Measurements from ENCODE around the gene CDK6. TPM values are rescaled to one million over a fixed set of nuclear protein-coding genes. Genes with fewer than 3 reads are reported as not detected.
"Not testable (repeated sequence)": the region's sequence is repeated elsewhere in the genome, so short reads cannot be mapped to it uniquely, and the experiment has no call there.

CDK6 gene
- total RNA-seq, 2 experiments from 2014 or later, result 118 to 229 TPM

- Mint-ChIP-seq H3K36me3 (peaks cover 58% of the 10 kb centered on the region), H3K9me3 (ENCODE audit: low read depth) (peaks cover 2% of the 10 kb centered on the region), H3K4me3 (no peak overlapping the region), H3K4me1 (peaks cover 58% of the 10 kb centered on the region), H3K27ac (peak overlapping the region; percentile 92), H3K27me3 (no peaks in the 10 kb centered on the region)
- CTCF ChIA-PET, result interaction anchor here (0.6 to 6.7 kb wide), 30 partner anchors 9 to 610 kb away, joined by 3 to 66 read pairs (median 4); partner anchors contain the start of genes CDK6, FAM133B and PEX1
- DNase-seq (no peak), ATAC-seq (peak; percentile 31)
Measured at GRCh38 chr7:92621561-92622023, 214.8 kb downstream of the CDK6 start.

- Mint-ChIP-seq H3K9me3 (ENCODE audit: low read depth) (peaks cover 2% of the 10 kb centered on the region), H3K27me3 (no peaks in the 10 kb centered on the region), H3K4me3 (peak overlapping the region; percentile 19), H3K36me3 (peaks cover 58% of the 10 kb centered on the region), H3K27ac (peak overlapping the region; percentile 92), H3K4me1 (peaks cover 56% of the 10 kb centered on the region)
- DNase-seq, result peak; percentile 91
- CTCF ChIA-PET, result interaction anchor here (0.6 to 6.7 kb wide), 32 partner anchors 9 to 611 kb away, joined by 3 to 66 read pairs (median 4); partner anchors contain the start of genes CDK6, FAM133B and PEX1
- peak; percentile 77 for ATAC-seq
Measured at GRCh38 chr7:92621026-92621540, 215.3 kb downstream of the CDK6 start.

GRCh38 chr7:92615861-92616260 lies 220.5 kb downstream of the CDK6 start:
- Mint-ChIP-seq H3K27me3 (no peaks in the 10 kb centered on the region), H3K4me3 (no peak overlapping the region), H3K9me3 (ENCODE audit: low read depth) (no peaks in the 10 kb centered on the region), H3K27ac (peak overlapping the region; percentile 11), H3K4me1 (peaks cover 42% of the 10 kb centered on the region), H3K36me3 (peaks cover 40% of the 10 kb centered on the region)
- no peak for ATAC-seq
- DNase-seq, result no peak
- CTCF ChIA-PET, result interaction anchor here (1.8 to 6.7 kb wide), 2 partner anchors 24 to 216 kb away, joined by 4 to 66 read pairs; no protein-coding TSS in a partner anchor

- H3K36me3 Mint-ChIP-seq, result peaks cover 40% of the 10 kb centered on the region
- no peak overlapping the region for H3K4me3 Mint-ChIP-seq
- no peak for DNase-seq
- no peaks in the 10 kb centered on the region for H3K27me3 Mint-ChIP-seq
- no peaks in the 10 kb centered on the region for H3K9me3 Mint-ChIP-seq (ENCODE audit: low read depth)
- peaks cover 48% of the 10 kb centered on the region for H3K4me1 Mint-ChIP-seq
- ATAC-seq, result no peak
- peak overlapping the region; percentile 59 for H3K27ac Mint-ChIP-seq
- CTCF ChIA-PET, result interaction anchor here (0.8 to 1.6 kb wide), 4 partner anchors 12 to 217 kb away, joined by 3 to 5 read pairs (median 3); no protein-coding TSS in a partner anchor
Measured at GRCh38 chr7:92614660-92615174, 221.7 kb downstream of the CDK6 start.

- H3K4me3 Mint-ChIP-seq, result no peak overlapping the region
- CTCF ChIA-PET, result interaction anchor here (1.0 to 4.2 kb wide), 7 partner anchors 7 to 218 kb away, joined by 3 to 20 read pairs (median 3); no protein-coding TSS in a partner anchor
- no peaks in the 10 kb centered on the region for H3K27me3 Mint-ChIP-seq
- H3K4me1 Mint-ChIP-seq, result peaks cover 52% of the 10 kb centered on the region
- ATAC-seq (no peak), DNase-seq (no peak)
- peak overlapping the region; percentile 5 for H3K27ac Mint-ChIP-seq
- peaks cover 38% of the 10 kb centered on the region for H3K36me3 Mint-ChIP-seq
- H3K9me3 Mint-ChIP-seq (ENCODE audit: low read depth), result no peaks in the 10 kb centered on the region
Measured at GRCh38 chr7:92613720-92614119, 222.7 kb downstream of the CDK6 start.

- Mint-ChIP-seq H3K27me3 (no peaks in the 10 kb centered on the region), H3K4me1 (peaks cover 50% of the 10 kb centered on the region), H3K27ac (peak overlapping the region; percentile 56), H3K4me3 (no peak overlapping the region), H3K9me3 (ENCODE audit: low read depth) (no peaks in the 10 kb centered on the region), H3K36me3 (peaks cover 36% of the 10 kb centered on the region)
- CTCF ChIA-PET, result interaction anchor here (1.0 to 4.2 kb wide), 7 partner anchors 8 to 220 kb away, joined by 3 to 20 read pairs (median 3); no protein-coding TSS in a partner anchor
- ATAC-seq (peak; percentile 21), DNase-seq (no peak)
Measured at GRCh38 chr7:92613214-92613613, 223.2 kb downstream of the CDK6 start.

- DNase-seq (no peak), ATAC-seq (no peak)
- Mint-ChIP-seq H3K4me3 (peak overlapping the region; percentile 21), H3K4me1 (peaks cover 50% of the 10 kb centered on the region), H3K27me3 (no peaks in the 10 kb centered on the region), H3K36me3 (peaks cover 30% of the 10 kb centered on the region), H3K9me3 (ENCODE audit: low read depth) (no peaks in the 10 kb centered on the region), H3K27ac (peak overlapping the region; percentile 72)
- CTCF ChIA-PET, result interaction anchor here (0.9 to 6.4 kb wide), 10 partner anchors 8 to 223 kb away, joined by 3 to 46 read pairs (median 4); partner anchors contain the start of genes FAM133B and RBM48
Measured at GRCh38 chr7:92612501-92612900, 223.9 kb downstream of the CDK6 start.

GRCh38 chr7:92611735-92612134 lies 224.6 kb downstream of the CDK6 start:
- Mint-ChIP-seq H3K4me3 (no peak overlapping the region), H3K27ac (peak overlapping the region; percentile 72), H3K27me3 (no peaks in the 10 kb centered on the region), H3K4me1 (peaks cover 50% of the 10 kb centered on the region), H3K9me3 (ENCODE audit: low read depth) (no peaks in the 10 kb centered on the region), H3K36me3 (peaks cover 26% of the 10 kb centered on the region)
- DNase-seq (no peak), ATAC-seq (no peak)
- CTCF ChIA-PET, result interaction anchor here (0.9 to 6.4 kb wide), 8 partner anchors 9 to 224 kb away, joined by 3 to 46 read pairs (median 4); partner anchors contain the start of genes FAM133B and RBM48

GRCh38 chr7:92609921-92610518 lies 226.4 kb downstream of the CDK6 start:
- peak overlapping the region; percentile 74 for H3K27ac Mint-ChIP-seq
- H3K36me3 Mint-ChIP-seq, result peaks cover 21% of the 10 kb centered on the region
- H3K27me3 Mint-ChIP-seq, result no peaks in the 10 kb centered on the region
- ATAC-seq, result peak; percentile 66
- CTCF ChIA-PET, result interaction anchor here (0.7 to 6.4 kb wide), 7 partner anchors 9 to 223 kb away, joined by 3 to 46 read pairs (median 5); partner anchors contain the start of gene FAM133B
- peaks cover 43% of the 10 kb centered on the region for H3K4me1 Mint-ChIP-seq
- no peak for DNase-seq
- no peaks in the 10 kb centered on the region for H3K9me3 Mint-ChIP-seq (ENCODE audit: low read depth)
- no peak overlapping the region for H3K4me3 Mint-ChIP-seq

- peaks cover 10% of the 10 kb centered on the region for H3K36me3 Mint-ChIP-seq
- H3K4me3 Mint-ChIP-seq, result no peak overlapping the region
- CTCF ChIA-PET, result interaction anchor here (1.2 to 6.4 kb wide), 5 partner anchors 12 to 224 kb away, joined by 4 to 46 read pairs (median 6); partner anchors contain the start of gene FAM133B
- H3K27ac Mint-ChIP-seq, result peak overlapping the region; percentile 30
- H3K27me3 Mint-ChIP-seq, result no peaks in the 10 kb centered on the region
- no peaks in the 10 kb centered on the region for H3K9me3 Mint-ChIP-seq (ENCODE audit: low read depth)
- ATAC-seq, result no peak
- peaks cover 32% of the 10 kb centered on the region for H3K4me1 Mint-ChIP-seq
- no peak for DNase-seq
Measured at GRCh38 chr7:92608380-92609322, 227.7 kb downstream of the CDK6 start.

GRCh38 chr7:92606985-92607384 lies 229.4 kb downstream of the CDK6 start:
- Mint-ChIP-seq H3K27me3 (no peaks in the 10 kb centered on the region), H3K9me3 (ENCODE audit: low read depth) (no peaks in the 10 kb centered on the region), H3K4me1 (peaks cover 15% of the 10 kb centered on the region), H3K36me3 (peaks cover 7% of the 10 kb centered on the region), H3K27ac (no peak overlapping the region), H3K4me3 (no peak overlapping the region)
- ATAC-seq, result no peak
- CTCF ChIA-PET, result interaction anchor here (2.4 to 6.4 kb wide), 2 partner anchors 15 to 226 kb away, joined by 9 to 46 read pairs; partner anchors contain the start of gene FAM133B
- DNase-seq, result no peak

GRCh38 chr7:92604517-92604916 lies 231.9 kb downstream of the CDK6 start:
- not testable (repeated sequence) for H3K9me3 Mint-ChIP-seq (ENCODE audit: low read depth); H3K4me3 Mint-ChIP-seq; H3K27me3 Mint-ChIP-seq; H3K36me3 Mint-ChIP-seq; H3K27ac Mint-ChIP-seq; DNase-seq; ATAC-seq; H3K4me1 Mint-ChIP-seq
- CTCF ChIA-PET, result interaction anchor here (5.7 kb wide), 1 partner anchor 14 kb away, joined by 32 read pairs; the partner anchor contains the start of gene FAM133B

All from activated CD8-positive, alpha-beta memory T cell treated with anti-CD3 and anti-CD28 coated beads, Interleukin-2, amount 10 ng/mL, durations not matched to agents 7 days and 5 days (primary cell).